Urinary bladder (tissue), 4 donors: ENCODE data around the gene SIGLEC15. TPM values are rescaled to one million over a fixed set of nuclear protein-coding genes. Genes with fewer than 3 reads are reported as not detected.

Experiments
- DNase-seq: peaks from one replicate; pipeline ENCODE4 v3.0.0-alpha.2; 2015; ENCODE audit errors: extremely low spot score
- H3K27ac ChIP-seq: one replicate; pipeline ENCODE4 v1.5.1; 2013; ENCODE audit warnings: low read depth, mild to moderate bottlenecking, moderate library complexity
- H3K36me3 ChIP-seq: one replicate; pipeline ENCODE4 v1.6.1; 2013; ENCODE audit warnings: mild to moderate bottlenecking, moderate library complexity; ENCODE audit not compliant: insufficient read depth
- H3K4me1 ChIP-seq: one replicate; pipeline ENCODE4 v1.6.1; 2013; ENCODE audit warnings: mild to moderate bottlenecking, moderate library complexity; ENCODE audit not compliant: insufficient read depth
- H3K4me3 ChIP-seq: one replicate; pipeline ENCODE4 v1.5.1; 2013; ENCODE audit warnings: low read depth, low read length
- WGBS: extraction: QIAGEN DNeasy Blood & Tissue Kit; methylation state at CpG from one replicate; pipeline ENCODE4 v1.1.7; 2013; 5-methylcytosine and 5-hydroxymethylcytosine counted together
- polyA plus RNA-seq: library from polyadenylated mRNA; stranded (reverse); fragments of 200-250 nt; gene quantifications from one replicate; pipeline ENCODE4 v1.2.3, GENCODE V29; 2013
- total RNA-seq: library from RNA; depleted of rRNA; stranded (reverse); fragments of >200 nt; gene quantifications from one replicate; pipeline ENCODE4 v1.2.3, GENCODE V29; 2014
- donor health status: healthy with polysubstance abuse.
- donor health status: healthy.

The SIGLEC15 gene
- total and polyA plus RNA-seq, 2 donors, result 1.3 to 2.3 TPM

- Histone ChIP-seq H3K4me3 (no peak overlapping the region), H3K4me1 (peaks cover 3% of the 10 kb centered on the region), H3K36me3 (no peaks in the 10 kb centered on the region), H3K27ac (peak overlapping the region; percentile 78)
- DNase-seq, result no peak
- 60% methylated on average over 9 of the region's 9 CpGs for WGBS
These were observed 3.7 kb downstream of the SIGLEC15 start for GRCh38 chr18:45828917-45829811.

- Histone ChIP-seq H3K4me3 (no peak overlapping the region), H3K27ac (peak overlapping the region; percentile 61), H3K36me3 (no peaks in the 10 kb centered on the region), H3K4me1 (peaks cover 3% of the 10 kb centered on the region)
- no peak for DNase-seq
- 66% methylated on average over 9 of the region's 9 CpGs for WGBS
These were observed 4.4 kb downstream of the SIGLEC15 start for GRCh38 chr18:45829855-45830254.

- H3K27ac ChIP-seq, result no peak overlapping the region
- 93% methylated on average over 7 of the region's 7 CpGs for WGBS
- H3K36me3 ChIP-seq, result no peaks in the 10 kb centered on the region
- H3K4me1 ChIP-seq, result peaks cover 3% of the 10 kb centered on the region
- H3K4me3 ChIP-seq, result no peak overlapping the region
- no peak for DNase-seq
These were observed 5.4 kb downstream of the SIGLEC15 start for GRCh38 chr18:45830917-45831316.

GRCh38 chr18:45833846-45834245 is 8.4 kb downstream of the SIGLEC15 start:
- no peaks in the 10 kb centered on the region for H3K36me3 ChIP-seq
- H3K27ac ChIP-seq, result no peak overlapping the region
- H3K4me3 ChIP-seq, result no peak overlapping the region
- no peaks in the 10 kb centered on the region for H3K4me1 ChIP-seq
- DNase-seq, result no peak
- WGBS, result 86% methylated on average over 5 of the region's 5 CpGs

- H3K4me1 ChIP-seq, result no peaks in the 10 kb centered on the region
- H3K27ac ChIP-seq, result no peak overlapping the region
- H3K36me3 ChIP-seq, result no peaks in the 10 kb centered on the region
- DNase-seq, result no peak
- 85% methylated on average over 1 of the region's 1 CpG for WGBS
- no peak overlapping the region for H3K4me3 ChIP-seq
These were observed 8.8 kb downstream of the SIGLEC15 start for GRCh38 chr18:45834306-45834705.

- no peaks in the 10 kb centered on the region for H3K36me3 ChIP-seq
- H3K27ac ChIP-seq, result peak overlapping the region; percentile 52
- WGBS, result 74% methylated on average over 3 of the region's 3 CpGs
- no peak overlapping the region for H3K4me3 ChIP-seq
- H3K4me1 ChIP-seq, result no peaks in the 10 kb centered on the region
- no peak for DNase-seq
These were observed 9.7 kb downstream of the SIGLEC15 start for GRCh38 chr18:45835057-45835636.

- no peak for DNase-seq
- Histone ChIP-seq H3K27ac (no peak overlapping the region), H3K4me3 (no peak overlapping the region), H3K36me3 (no peaks in the 10 kb centered on the region), H3K4me1 (no peaks in the 10 kb centered on the region)
- 70% methylated on average over 14 of the region's 14 CpGs for WGBS
These were observed 11.0 kb downstream of the SIGLEC15 start for GRCh38 chr18:45836242-45837205.

- WGBS, result 25% methylated on average over 84 of the region's 84 CpGs
- H3K4me3 ChIP-seq, result no peak overlapping the region
These were observed 12.0 kb downstream of the SIGLEC15 start for GRCh38 chr18:45837283-45838070.

GRCh38 chr18:45838302-45839070 is 13.0 kb downstream of the SIGLEC15 start:
- H3K4me1 ChIP-seq, result no peaks in the 10 kb centered on the region
- H3K27ac ChIP-seq, result no peak overlapping the region
- no peak for DNase-seq
- H3K4me3 ChIP-seq, result no peak overlapping the region
- H3K36me3 ChIP-seq, result no peaks in the 10 kb centered on the region
- 36% methylated on average over 53 of the region's 53 CpGs for WGBS

More at GRCh38 chr18:45837283-45838070, 12.0 kb downstream of the SIGLEC15 start:
- H3K36me3 ChIP-seq, result no peaks in the 10 kb centered on the region
- no peak for DNase-seq
- no peak overlapping the region for H3K27ac ChIP-seq
- no peaks in the 10 kb centered on the region for H3K4me1 ChIP-seq

GRCh38 chr18:45839414-45840395 is 14.2 kb downstream of the SIGLEC15 start:
- Histone ChIP-seq H3K4me3 (no peak overlapping the region), H3K27ac (no peak overlapping the region), H3K36me3 (no peaks in the 10 kb centered on the region), H3K4me1 (no peaks in the 10 kb centered on the region)
- no peak for DNase-seq
- WGBS, result 69% methylated on average over 13 of the region's 13 CpGs

- DNase-seq, result no peak
- Histone ChIP-seq H3K27ac (no peak overlapping the region), H3K4me1 (no peaks in the 10 kb centered on the region), H3K4me3 (no peak overlapping the region), H3K36me3 (no peaks in the 10 kb centered on the region)
- 82% methylated on average over 17 of the region's 17 CpGs for WGBS
These were observed 15.7 kb downstream of the SIGLEC15 start for GRCh38 chr18:45841060-45841764.
